WERI-Rb-1 (cell line): ENCODE data around the gene KCNN4.
"Not testable (repeated sequence)": the region's sequence is repeated elsewhere in the genome, so short reads cannot be mapped to it uniquely, and the experiment has no call there.

ENCODE experiments used
- DNase-seq: peaks from one replicate; pipeline ENCODE4 v3.0.0-alpha.2; 2020
- H3K27ac ChIP-seq: fragments of 250-450 bp; sonication (Bioruptor Pico); 2 replicates; pipeline ENCODE4 v1.5.1; 2020; ENCODE audit warnings: mild to moderate bottlenecking, moderate library complexity
- H3K27me3 ChIP-seq: fragments of 250-450 bp; sonication (Bioruptor Pico); 2 replicates; pipeline ENCODE4 v1.5.1; 2021; ENCODE audit warnings: mild to moderate bottlenecking, low read depth, moderate library complexity; ENCODE audit not compliant: insufficient read depth, severe bottlenecking
- H3K36me3 ChIP-seq: fragments of 250-450 bp; sonication (Bioruptor Pico); 2 replicates; pipeline ENCODE4 v1.5.1; 2020; ENCODE audit warnings: mild to moderate bottlenecking, moderate library complexity
- H3K4me3 ChIP-seq: 2 replicates; pipeline ENCODE4 v1.5.1; 2011; ENCODE audit warnings: low read depth, mild to moderate bottlenecking, control low read depth, low read length
- H3K9me3 ChIP-seq: fragments of 250-450 bp; sonication (Bioruptor Pico); 2 replicates; pipeline ENCODE4 v1.5.1; 2021; ENCODE audit warnings: mild to moderate bottlenecking, moderate library complexity; ENCODE audit not compliant: severe bottlenecking
- TF ChIP-seq, protein P1 (sequence below): IDR thresholded peaks from 2 replicates; pipeline ENCODE4 v1.5.1; 2011; ENCODE audit warnings: low read depth, mild to moderate bottlenecking, control low read depth, inconsistent platforms, low read length

The KCNN4 gene

GRCh38 chr19:43779147-43779819 is 1.5 kb downstream of the KCNN4 start:
- TF ChIP-seq, protein P1, sequence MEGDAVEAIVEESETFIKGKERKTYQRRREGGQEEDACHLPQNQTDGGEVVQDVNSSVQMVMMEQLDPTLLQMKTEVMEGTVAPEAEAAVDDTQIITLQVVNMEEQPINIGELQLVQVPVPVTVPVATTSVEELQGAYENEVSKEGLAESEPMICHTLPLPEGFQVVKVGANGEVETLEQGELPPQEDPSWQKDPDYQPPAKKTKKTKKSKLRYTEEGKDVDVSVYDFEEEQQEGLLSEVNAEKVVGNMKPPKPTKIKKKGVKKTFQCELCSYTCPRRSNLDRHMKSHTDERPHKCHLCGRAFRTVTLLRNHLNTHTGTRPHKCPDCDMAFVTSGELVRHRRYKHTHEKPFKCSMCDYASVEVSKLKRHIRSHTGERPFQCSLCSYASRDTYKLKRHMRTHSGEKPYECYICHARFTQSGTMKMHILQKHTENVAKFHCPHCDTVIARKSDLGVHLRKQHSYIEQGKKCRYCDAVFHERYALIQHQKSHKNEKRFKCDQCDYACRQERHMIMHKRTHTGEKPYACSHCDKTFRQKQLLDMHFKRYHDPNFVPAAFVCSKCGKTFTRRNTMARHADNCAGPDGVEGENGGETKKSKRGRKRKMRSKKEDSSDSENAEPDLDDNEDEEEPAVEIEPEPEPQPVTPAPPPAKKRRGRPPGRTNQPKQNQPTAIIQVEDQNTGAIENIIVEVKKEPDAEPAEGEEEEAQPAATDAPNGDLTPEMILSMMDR, result no peak
- Histone ChIP-seq H3K9me3 (no peaks in the 10 kb centered on the region), H3K27ac (no peak overlapping the region), H3K4me3 (no peak overlapping the region), H3K36me3 (no peaks in the 10 kb centered on the region), H3K27me3 (no peaks in the 10 kb centered on the region)
- no peak for DNase-seq

DNA sequence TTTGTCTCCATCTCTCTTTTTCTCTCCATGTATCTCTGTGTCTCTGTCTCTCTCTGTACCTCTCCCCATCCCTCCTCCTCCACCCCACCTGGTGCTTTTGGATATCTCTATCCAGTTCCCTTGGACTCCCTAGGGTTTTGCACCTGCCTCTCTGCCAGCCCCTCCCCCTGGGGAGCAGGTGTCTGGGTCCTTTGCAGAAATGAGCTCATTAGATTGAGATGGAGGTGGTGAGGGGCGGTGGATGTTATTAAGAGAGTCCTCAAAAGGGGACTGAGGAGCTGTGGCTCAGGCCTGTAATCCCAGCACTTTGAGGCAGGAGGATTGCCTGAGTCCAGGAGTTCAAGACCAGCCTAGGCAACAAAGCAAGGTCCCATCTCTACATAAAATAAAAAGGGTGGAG is 2.1 kb downstream of the KCNN4 start:
- Histone ChIP-seq H3K9me3 (no peaks in the 10 kb centered on the region), H3K4me3 (no peak overlapping the region), H3K27me3 (no peaks in the 10 kb centered on the region), H3K27ac (no peak overlapping the region), H3K36me3 (no peaks in the 10 kb centered on the region)
- DNase-seq, result no peak
- TF ChIP-seq, protein P1, result no peak

DNA sequence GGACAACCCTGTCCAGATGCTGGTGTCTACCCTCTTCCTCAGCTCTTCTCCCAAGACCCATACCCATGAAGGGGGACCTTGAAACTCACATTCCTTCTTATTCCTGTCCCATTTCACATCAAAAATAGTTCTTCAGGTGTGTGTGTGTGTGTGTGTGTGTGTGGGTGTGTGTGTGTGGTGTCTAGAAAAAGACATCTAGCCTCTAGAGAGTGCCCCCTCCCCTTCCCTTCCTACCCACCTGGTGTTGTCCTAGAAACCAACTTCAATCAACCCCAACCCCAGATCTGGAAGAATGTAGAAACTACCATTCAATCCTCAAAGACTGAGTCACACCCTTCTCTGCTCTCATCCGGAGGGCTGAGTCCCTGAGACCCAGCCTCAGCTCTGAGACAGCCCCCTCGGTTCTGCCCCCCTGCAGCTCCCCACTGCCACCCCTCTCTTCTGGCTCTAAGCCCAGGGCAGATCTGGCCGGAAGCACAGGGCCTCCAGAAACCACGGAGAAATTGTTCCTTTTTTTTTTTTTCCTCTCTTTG is 3.5 kb downstream of the KCNN4 start:
- Histone ChIP-seq H3K4me3 (no peak overlapping the region), H3K27ac (no peak overlapping the region)

DNA sequence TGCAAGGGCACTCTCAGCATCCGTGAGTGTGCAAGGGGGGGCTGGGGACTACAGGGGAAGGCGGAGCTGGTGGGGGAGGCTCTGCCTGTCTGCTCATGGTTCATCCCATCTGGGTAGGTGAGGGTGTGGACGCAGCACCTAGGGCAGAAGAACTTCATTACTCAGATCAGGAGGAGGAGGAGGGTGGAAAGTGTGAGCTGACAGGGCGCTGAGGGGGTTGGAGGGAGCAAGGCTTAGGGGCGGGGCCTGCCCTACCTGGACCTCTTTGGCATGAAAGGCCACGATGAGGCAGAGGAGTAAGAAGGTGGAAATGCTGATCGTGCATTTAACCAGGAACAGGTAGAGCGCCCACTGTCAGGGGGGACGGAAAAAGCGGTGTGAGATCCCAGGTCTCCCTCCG is 4.5 kb downstream of the KCNN4 start:
- no peaks in the 10 kb centered on the region for H3K36me3 ChIP-seq
- no peaks in the 10 kb centered on the region for H3K27me3 ChIP-seq
- H3K4me3 ChIP-seq, result no peak overlapping the region
- H3K27ac ChIP-seq, result no peak overlapping the region
- DNase-seq, result no peak
- TF ChIP-seq, protein P1, result no peak
- no peaks in the 10 kb centered on the region for H3K9me3 ChIP-seq

More for the DNA sequence above, 3.5 kb downstream of the KCNN4 start:
- TF ChIP-seq, protein P1, result no peak
- Histone ChIP-seq H3K27me3 (no peaks in the 10 kb centered on the region), H3K36me3 (no peaks in the 10 kb centered on the region), H3K9me3 (no peaks in the 10 kb centered on the region)
- no peak for DNase-seq

DNA sequence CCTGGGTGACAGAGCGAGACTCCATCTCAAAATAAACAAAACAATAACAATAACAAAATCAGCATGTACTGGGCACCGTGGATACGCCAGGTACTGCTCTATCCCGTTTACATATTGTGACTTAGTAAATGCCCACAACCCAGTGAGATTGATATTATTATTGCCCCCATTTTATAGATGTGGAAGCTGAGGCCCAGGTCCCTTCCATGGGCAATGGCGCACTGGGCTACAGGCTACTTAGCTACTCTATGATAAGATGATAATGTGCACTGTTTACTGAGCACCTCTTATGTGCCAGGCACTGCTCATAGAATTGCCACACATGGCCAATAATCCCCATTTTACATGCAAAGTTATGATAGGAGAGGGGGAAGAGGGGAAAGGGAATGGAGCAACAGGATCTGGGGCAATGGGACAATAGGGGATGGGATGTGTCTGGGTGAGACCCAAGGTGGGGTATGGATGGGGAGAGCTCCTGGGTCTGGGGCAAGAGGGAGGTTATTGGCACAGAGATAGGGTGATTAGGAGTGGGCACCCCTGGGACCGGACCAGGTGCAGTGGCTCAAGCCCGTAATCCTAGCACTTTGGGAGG is 5.4 kb downstream of the KCNN4 start:
- no peaks in the 10 kb centered on the region for H3K9me3 ChIP-seq
- H3K27ac ChIP-seq, result no peak overlapping the region
- DNase-seq, result no peak
- H3K27me3 ChIP-seq, result no peaks in the 10 kb centered on the region
- H3K36me3 ChIP-seq, result no peaks in the 10 kb centered on the region
- TF ChIP-seq, protein P1, result no peak
- H3K4me3 ChIP-seq, result no peak overlapping the region

DNA sequence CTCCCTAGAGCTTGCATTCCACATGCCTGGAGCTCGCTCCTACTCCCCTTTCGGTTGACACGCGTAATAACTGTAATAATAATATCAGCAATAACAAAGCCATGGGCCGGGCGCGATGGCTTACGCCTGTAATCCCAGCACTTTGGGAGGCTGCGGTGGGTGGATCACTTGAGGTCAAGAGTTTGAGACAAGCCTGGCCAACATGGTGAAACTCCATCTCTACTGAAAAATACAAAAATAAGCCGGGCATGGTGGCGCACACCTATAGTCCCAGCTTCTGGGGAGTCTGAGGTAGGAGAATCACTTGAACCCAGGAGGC is 5.9 kb downstream of the KCNN4 start:
- not testable (repeated sequence) for H3K27ac ChIP-seq, H3K4me3 ChIP-seq, H3K27me3 ChIP-seq, H3K9me3 ChIP-seq, H3K36me3 ChIP-seq, DNase-seq
